Lower leg skin (tissue), 3 donors: Measurements from ENCODE around the gene ZNF366.

Source experiments
- POLR2A ChIP-seq, 2 donors: fragments of 450-650 bp; IDR thresholded peaks; one replicate each; pipeline ENCODE4 v1.6.1; 2016 to 2017; ENCODE audit warnings: antibody characterized with exemption in 2 of 2, mild to moderate bottlenecking in 1 of 2, moderate library complexity in 1 of 2
- TF ChIP-seq, protein P1 (sequence below), 3 donors: fragments of 450-650 bp; IDR thresholded peaks; one replicate each; pipeline ENCODE4 v1.5.1; 2016; ENCODE audit warnings: antibody characterized with exemption in 3 of 3, mild to moderate bottlenecking in 3 of 3, moderate library complexity in 2 of 3

- TF ChIP-seq, protein P1, sequence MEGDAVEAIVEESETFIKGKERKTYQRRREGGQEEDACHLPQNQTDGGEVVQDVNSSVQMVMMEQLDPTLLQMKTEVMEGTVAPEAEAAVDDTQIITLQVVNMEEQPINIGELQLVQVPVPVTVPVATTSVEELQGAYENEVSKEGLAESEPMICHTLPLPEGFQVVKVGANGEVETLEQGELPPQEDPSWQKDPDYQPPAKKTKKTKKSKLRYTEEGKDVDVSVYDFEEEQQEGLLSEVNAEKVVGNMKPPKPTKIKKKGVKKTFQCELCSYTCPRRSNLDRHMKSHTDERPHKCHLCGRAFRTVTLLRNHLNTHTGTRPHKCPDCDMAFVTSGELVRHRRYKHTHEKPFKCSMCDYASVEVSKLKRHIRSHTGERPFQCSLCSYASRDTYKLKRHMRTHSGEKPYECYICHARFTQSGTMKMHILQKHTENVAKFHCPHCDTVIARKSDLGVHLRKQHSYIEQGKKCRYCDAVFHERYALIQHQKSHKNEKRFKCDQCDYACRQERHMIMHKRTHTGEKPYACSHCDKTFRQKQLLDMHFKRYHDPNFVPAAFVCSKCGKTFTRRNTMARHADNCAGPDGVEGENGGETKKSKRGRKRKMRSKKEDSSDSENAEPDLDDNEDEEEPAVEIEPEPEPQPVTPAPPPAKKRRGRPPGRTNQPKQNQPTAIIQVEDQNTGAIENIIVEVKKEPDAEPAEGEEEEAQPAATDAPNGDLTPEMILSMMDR (IDR thresholded peaks at IDR 0.05), result no peak
- no peak for TF ChIP-seq POLR2A (IDR thresholded peaks at IDR 0.05)
Measured at GRCh38 chr5:72501488-72501887, 5.7 kb downstream of the ZNF366 start.
